Activated CD4-positive, alpha-beta T cell treated with anti-CD3 and anti-CD28 coated beads for 1 hour (primary cell): ENCODE results near the gene MAP3K9.

Experiments used
- DNase-seq: peaks from one replicate; pipeline ENCODE4 v3.0.0-alpha.2; 2020

The MAP3K9 gene

GRCh38 chr14:70782361-70782760 lies 27.0 kb downstream of the MAP3K9 start:
- DNase-seq = no peak

- DNase-seq = no peak
Measured at GRCh38 chr14:70780396-70781075, 28.8 kb downstream of the MAP3K9 start.

- DNase-seq = no peak
Measured at GRCh38 chr14:70779667-70780066, 29.6 kb downstream of the MAP3K9 start.

DNA sequence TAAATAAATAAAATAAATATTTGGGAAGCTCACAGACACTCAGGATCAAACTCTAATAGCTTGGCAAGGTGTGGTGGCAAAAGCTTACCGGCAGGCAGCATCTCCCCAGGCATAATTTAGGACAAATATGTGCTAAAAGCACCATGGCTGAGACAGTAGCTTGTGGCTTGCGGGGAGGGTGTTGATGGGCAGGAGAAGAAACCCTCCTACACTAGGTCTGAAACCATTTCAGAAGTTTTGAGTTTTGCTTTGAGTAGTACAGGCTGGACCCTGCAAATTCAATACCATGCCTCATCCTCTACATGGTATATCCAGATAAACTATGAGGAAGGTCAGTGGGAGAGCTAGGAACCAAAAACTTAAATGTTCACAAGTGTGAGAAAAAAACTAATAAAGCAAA lies 33.1 kb downstream of the MAP3K9 start:
- no peak for DNase-seq

- DNase-seq = no peak
Measured at GRCh38 chr14:70773182-70773862, 36.0 kb downstream of the MAP3K9 start.

GRCh38 chr14:70771781-70772212 lies 37.5 kb downstream of the MAP3K9 start:
- no peak for DNase-seq

DNA sequence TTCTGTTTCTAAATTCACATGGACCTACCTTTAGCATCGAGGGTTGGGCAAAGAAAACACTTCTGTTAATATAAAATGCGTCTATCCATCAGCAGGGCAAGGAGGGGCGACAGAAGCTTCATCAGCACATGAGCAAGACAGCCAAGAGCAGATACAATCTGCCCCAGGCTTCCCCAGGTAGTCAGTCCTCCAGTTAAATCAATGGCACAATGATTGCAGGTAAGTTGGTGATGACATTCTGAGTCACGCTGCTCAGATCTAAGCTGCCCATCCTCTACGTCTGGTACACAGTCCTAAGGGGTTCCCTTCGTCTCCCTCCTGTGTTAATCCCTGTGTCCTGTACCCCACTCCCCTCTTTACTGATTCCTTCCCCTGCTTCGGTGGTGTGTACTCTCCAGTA lies 38.8 kb downstream of the MAP3K9 start:
- no peak for DNase-seq

- DNase-seq = no peak
Measured at GRCh38 chr14:70759398-70759797, 49.9 kb downstream of the MAP3K9 start.

DNA sequence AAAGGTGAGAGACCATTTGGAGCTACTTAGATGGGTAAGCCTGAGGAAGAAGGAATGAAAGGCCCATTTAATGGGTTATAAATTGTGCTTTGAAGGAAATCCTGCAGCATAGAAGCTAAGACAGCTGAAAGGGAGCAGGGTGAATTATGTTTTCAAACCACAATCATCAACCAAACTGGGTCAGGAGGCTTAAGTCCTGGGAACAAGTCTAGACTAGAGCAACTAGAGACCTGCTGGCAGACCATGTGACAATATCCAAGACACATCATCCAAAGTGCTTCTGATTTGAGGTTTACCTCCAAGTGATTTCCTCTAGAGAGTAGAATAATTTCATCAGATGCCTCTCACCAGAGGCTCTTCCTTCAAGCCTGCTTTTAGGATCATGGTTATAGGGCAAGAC lies 53.7 kb downstream of the MAP3K9 start:
- no peak for DNase-seq

DNA sequence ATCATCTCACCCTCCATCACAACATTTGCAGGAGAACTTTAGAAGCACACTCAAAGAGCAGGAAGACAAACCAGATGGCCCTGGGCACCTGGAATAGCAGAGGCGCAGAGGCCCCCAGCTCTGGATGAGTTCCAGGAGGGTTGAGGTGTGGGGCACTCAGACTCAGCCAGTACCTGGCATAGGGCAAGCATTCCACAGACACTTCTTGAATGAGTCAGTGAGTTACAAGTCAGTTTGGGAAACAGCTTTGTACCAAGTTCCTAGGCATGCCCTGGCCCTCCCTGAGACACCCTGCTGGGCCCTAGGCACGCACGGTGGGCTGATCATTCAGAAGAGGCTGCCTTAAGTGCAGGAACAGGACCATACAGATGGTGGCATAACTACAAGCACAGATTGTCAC lies 54.3 kb downstream of the MAP3K9 start:
- no peak for DNase-seq

DNA sequence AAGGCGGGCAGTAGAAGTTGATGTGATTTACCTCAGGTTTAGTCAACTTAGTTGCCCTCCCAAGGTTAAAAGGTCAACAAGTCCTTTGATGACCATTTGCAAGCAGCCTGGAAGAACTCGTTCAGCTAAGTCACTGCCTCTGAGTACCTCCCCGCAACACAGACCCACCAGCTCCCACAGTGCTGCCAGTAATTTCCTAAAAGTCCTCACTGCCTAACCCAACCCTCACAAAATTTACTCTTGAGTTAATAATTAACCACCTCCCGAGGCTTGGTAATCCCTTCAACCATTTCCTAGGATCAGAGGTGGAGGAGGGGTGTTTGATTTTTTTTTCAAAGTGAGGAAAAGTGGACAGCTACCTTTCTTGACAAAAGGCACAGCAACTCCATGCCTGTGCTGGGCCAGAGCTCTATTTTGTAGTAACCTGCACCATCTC lies 55.8 kb downstream of the MAP3K9 start:
- DNase-seq = no peak

DNA sequence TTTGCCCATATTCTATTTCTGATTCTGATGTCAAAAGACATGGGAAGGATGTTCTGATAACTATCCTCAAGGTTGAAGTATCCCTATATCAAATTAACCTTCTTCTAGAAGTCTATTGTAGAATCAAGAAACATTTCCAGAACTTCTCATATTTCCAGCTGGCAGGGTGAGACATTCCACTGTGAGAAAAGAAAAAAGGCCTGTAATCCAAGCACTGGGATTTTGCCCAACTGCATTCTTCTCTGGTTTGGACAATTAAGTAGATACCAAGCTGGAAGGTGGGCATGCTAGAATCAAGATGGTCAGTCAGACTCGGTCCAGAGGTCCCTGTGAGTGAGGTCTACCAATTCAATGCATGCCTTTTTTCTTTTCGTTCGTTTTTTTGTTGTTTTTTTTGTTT lies 60.9 kb downstream of the MAP3K9 start:
- no peak for DNase-seq

DNA sequence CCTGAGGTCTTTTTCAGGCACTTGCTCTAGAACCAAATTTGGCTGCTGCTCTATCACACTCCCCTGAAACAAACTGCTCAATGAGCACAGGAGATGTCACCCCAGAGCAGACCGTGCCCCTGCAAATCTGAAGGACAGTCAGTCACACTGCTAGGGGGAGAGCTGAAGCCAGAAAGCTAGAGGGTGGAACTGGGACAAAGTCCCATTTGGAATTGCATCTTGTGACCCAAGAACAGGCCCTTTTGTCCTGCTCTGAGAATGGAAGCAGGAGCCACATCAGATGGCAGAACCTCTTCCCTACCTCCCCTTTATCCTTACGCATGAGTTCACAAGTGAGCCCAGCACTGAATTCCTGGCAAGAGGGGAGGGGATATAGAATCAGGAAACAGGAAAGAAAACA lies 64.7 kb downstream of the MAP3K9 start:
- DNase-seq = no peak

DNA sequence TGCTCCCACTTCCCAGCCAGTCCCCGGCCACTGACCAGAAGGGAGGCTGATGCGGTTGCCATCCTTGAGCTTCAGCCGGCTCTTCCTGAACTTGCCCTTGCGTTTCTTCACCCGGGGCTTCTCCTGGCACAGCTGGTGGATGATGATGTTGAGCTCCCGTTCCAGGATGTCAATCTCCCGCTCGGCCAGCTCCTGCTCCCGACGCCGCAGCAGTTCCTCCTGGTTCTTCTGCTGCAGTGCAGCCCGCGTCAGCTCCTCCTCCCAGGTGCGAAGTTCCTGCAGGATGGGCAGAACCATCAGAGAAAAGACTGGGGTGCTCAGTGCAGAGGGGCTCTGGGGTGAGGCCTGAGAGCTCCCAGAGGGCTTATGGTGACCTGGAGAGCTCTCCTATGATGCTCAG lies 67.0 kb downstream of the MAP3K9 start:
- no peak for DNase-seq

DNA sequence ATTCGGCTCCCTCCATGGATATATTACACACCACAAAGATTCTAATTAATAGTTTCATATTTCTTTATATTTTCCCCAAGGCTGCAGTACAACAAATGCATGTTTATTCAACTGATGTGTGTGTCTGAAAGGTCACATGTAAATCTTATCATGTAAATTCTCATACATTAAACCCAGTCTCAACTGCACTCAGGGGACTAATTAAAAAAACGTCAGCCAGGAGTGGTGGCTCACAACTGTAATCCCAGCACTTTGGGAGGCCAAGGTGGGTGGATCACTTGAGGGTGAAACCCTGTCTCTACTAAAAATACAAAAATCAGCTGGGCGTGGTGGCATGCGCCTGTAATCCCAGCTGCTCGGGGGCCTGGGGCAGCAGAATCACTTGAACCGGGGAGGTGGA lies 67.8 kb downstream of the MAP3K9 start:
- no peak for DNase-seq

- no peak for DNase-seq
Measured at GRCh38 chr14:70735043-70735442, 74.3 kb downstream of the MAP3K9 start.

DNA sequence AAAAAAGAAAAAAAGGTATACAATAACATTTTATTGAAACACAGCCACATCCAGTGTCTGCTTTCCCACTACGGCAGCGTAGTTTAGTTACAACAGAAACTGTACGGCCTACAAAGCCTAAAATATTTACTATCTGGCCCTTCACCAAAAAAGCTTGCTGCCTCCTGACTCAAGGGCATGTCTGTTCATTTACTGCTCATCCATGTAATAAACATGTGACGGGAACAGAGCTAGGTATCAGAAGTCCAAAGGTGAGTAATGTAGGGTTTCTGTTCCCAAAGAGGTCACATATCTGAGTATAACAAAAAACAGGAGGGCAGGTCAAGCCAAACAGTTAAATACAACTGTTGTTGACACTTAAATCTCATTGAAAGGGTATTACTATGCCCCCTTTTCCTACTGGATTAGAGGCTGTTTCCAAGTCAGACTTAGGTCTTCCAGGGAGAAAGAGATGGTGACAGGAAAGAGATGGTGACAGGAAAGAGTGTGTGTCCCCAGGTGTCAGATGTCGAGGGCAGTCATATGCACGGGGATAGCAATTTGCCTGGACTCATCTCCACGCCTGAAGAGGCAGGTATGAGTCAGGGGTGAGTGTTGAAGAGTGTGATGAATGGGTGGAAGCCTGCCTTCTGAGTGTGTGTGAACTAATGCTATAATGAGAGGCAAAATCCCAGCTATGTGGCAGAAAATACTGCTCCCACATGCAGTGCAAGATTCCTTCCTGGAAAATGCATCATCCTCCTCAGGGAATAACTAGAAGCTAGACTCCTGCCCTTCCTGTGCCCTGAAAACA lies 77.7 kb downstream of the MAP3K9 start:
- DNase-seq = no peak

- no peak for DNase-seq
Measured at GRCh38 chr14:70730393-70730792, 78.9 kb downstream of the MAP3K9 start.

GRCh38 chr14:70726651-70727375 lies 82.5 kb downstream of the MAP3K9 start:
- DNase-seq = no peak

DNA sequence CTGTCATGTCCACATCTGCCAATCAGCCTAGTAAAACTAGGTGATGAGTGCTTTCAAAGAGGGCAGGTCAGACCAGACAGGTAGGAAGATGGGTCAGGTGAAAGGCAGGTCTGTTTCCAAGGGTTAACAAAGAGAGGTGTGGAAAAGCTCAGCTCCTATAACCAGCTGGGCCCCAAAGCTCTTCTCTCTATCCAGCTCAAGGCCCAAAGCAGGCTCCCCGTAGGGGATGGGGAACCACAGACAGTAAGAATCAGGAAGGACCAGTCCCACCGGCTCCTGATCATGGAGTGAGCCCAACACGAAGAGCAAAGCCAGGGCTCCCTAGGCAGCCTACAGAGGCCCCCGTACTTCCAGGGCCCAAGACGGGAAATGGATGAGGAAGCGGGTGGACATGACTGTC lies 84.4 kb downstream of the MAP3K9 start:
- no peak for DNase-seq

DNA sequence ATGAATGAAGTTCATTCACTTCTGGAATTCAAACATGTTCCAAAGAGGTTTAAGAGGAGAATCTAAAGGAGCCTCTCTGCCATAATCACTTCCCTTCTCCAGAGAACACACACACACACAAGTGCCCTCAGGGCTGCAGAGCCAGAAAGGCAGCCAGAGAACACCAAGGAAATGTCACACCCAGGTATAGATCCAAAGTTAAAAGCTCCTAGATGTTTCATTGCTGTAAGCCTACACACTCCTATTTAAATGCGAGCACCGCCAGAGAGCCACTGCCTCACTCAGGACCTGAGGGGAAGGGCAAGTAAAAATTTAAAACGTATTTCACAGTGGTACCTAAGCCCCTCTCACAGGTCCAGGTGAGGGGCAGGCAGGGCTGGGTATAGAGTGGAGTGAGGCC lies 85.2 kb downstream of the MAP3K9 start:
- no peak for DNase-seq

DNA sequence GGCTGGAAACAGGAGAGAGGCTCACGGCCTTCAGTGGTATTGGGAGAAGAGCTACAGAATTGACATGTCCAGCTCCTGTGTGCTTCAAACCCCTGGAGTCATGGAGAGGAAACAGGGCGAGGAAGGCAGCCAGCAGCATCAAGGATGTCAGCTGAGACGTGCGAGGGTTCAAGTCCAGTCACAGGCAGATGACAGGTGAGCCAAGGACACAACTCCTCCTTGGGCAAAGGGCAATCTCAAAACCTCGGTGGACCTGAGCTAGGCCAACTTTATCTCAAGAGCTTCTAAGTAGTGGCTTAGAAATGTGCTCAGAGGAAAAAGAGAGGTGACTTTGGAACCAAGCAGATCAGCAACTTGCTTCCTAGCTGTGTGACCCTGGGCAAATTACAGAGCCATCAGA lies 86.0 kb downstream of the MAP3K9 start:
- no peak for DNase-seq

- DNase-seq = no peak
Measured at GRCh38 chr14:70722418-70722817, 86.9 kb downstream of the MAP3K9 start.
